ENCODE results near the gene OPRL1.

DNA sequence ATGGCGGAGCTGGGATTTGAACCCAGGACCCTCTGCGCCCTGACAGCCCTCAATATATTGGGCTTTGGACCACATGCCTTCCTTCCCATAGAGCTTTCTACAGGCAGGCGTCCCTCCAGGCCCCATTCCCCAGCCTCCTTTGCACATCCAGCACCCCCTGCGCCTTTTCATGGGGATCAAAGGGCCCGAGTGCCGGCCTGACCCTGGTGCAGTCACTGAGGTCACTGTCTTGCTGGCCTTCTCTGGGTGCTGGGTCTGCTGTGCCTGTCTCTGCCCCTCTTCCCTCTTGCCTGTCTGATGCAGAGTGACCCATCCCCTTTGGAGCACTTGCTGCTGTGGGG, 1.7 kb downstream of the OPRL1 start:
- TF ChIP-seq, protein P1, sequence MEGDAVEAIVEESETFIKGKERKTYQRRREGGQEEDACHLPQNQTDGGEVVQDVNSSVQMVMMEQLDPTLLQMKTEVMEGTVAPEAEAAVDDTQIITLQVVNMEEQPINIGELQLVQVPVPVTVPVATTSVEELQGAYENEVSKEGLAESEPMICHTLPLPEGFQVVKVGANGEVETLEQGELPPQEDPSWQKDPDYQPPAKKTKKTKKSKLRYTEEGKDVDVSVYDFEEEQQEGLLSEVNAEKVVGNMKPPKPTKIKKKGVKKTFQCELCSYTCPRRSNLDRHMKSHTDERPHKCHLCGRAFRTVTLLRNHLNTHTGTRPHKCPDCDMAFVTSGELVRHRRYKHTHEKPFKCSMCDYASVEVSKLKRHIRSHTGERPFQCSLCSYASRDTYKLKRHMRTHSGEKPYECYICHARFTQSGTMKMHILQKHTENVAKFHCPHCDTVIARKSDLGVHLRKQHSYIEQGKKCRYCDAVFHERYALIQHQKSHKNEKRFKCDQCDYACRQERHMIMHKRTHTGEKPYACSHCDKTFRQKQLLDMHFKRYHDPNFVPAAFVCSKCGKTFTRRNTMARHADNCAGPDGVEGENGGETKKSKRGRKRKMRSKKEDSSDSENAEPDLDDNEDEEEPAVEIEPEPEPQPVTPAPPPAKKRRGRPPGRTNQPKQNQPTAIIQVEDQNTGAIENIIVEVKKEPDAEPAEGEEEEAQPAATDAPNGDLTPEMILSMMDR (IDR thresholded peaks at IDR 0.05) = no peak
- no peak for TF ChIP-seq POLR2A (IDR thresholded peaks at IDR 0.05)

Data from esophagus squamous epithelium (tissue), 4 donors.